ENCODE data around the gene SAMD4A. TPM values are rescaled to one million over a fixed set of nuclear protein-coding genes. Genes with fewer than 3 reads are reported as not detected.
"Not testable (repeated sequence)": the region's sequence is repeated elsewhere in the genome, so short reads cannot be mapped to it uniquely, and the experiment has no call there.

SAMD4A gene
- total RNA-seq, 2 donors from 2014 or later: 11.2 to 15.3 TPM

- intact Hi-C loops (cut with DNase I): no loop called here
- TF ChIP-seq POLR2A (IDR thresholded peaks at IDR 0.05): no peak
- no peak for TF ChIP-seq CTCF (IDR thresholded peaks at IDR 0.05)
- 79 to 87% methylated on average over 3 of the region's 3 CpGs for WGBS, 2 donors
Measured at GRCh38 chr14:54617467-54617866, 50.5 kb downstream of the SAMD4A start.

GRCh38 chr14:54621686-54622085 is 54.8 kb downstream of the SAMD4A start:
- no peak for DNase-seq
- H3K4me1 ChIP-seq: no peaks in the 10 kb centered on the region
- no peaks in the 10 kb centered on the region for H3K9me3 ChIP-seq
- H3K27me3 ChIP-seq: no peaks in the 10 kb centered on the region
- H3K27ac ChIP-seq: no peak overlapping the region
- no peaks in the 10 kb centered on the region for H3K36me3 ChIP-seq (replicated peaks in 1 of 2; ENCODE audit: insufficient read depth in 1 of 2, low read depth in 2 of 2)
- no peak overlapping the region for H3K4me3 ChIP-seq
- no peak for ATAC-seq
- TF ChIP-seq POLR2A (IDR thresholded peaks at IDR 0.05) (no peak), CTCF (IDR thresholded peaks at IDR 0.05) (no peak)
- intact Hi-C loops (cut with DNase I): no loop called here

More at GRCh38 chr14:54617467-54617866, 50.5 kb downstream of the SAMD4A start:
- H3K27me3 ChIP-seq: no peaks in the 10 kb centered on the region
- no peak overlapping the region for H3K4me3 ChIP-seq
- ATAC-seq: no peak
- H3K36me3 ChIP-seq (replicated peaks in 1 of 2; ENCODE audit: insufficient read depth in 1 of 2, low read depth in 2 of 2): no peaks in the 10 kb centered on the region
- no peaks in the 10 kb centered on the region for H3K4me1 ChIP-seq
- no peak overlapping the region for H3K27ac ChIP-seq
- no peak for DNase-seq
- no peaks in the 10 kb centered on the region for H3K9me3 ChIP-seq

- DNase-seq (no peak), ATAC-seq (no peak)
- H3K4me1 ChIP-seq: no peaks in the 10 kb centered on the region
- H3K27ac ChIP-seq: no peak overlapping the region
- H3K36me3 ChIP-seq (replicated peaks in 1 of 2; ENCODE audit: insufficient read depth in 1 of 2, low read depth in 2 of 2): no peaks in the 10 kb centered on the region
- 88 to 94% methylated on average over 9 of the region's 9 CpGs for WGBS, 2 donors
- H3K4me3 ChIP-seq: no peak overlapping the region
- TF ChIP-seq CTCF (IDR thresholded peaks at IDR 0.05): no peak
- no peak for TF ChIP-seq POLR2A (IDR thresholded peaks at IDR 0.05)
- H3K27me3 ChIP-seq: no peaks in the 10 kb centered on the region
- intact Hi-C loops (cut with DNase I): no loop called here
- no peaks in the 10 kb centered on the region for H3K9me3 ChIP-seq
Measured at GRCh38 chr14:54622192-54622958, 55.4 kb downstream of the SAMD4A start.

GRCh38 chr14:54623279-54624004 is 56.5 kb downstream of the SAMD4A start:
- 77 to 100% methylated on average over 1 of the region's 1 CpG for WGBS, 2 donors
- no peaks in the 10 kb centered on the region for H3K36me3 ChIP-seq (replicated peaks in 1 of 2; ENCODE audit: insufficient read depth in 1 of 2, low read depth in 2 of 2)
- DNase-seq (no peak), ATAC-seq (no peak)
- no peaks in the 10 kb centered on the region for H3K27me3 ChIP-seq
- H3K9me3 ChIP-seq: no peaks in the 10 kb centered on the region
- TF ChIP-seq POLR2A (IDR thresholded peaks at IDR 0.05) (no peak), CTCF (IDR thresholded peaks at IDR 0.05) (no peak)
- intact Hi-C loops (cut with DNase I): no loop called here
- H3K4me1 ChIP-seq: no peaks in the 10 kb centered on the region
- no peak overlapping the region for H3K27ac ChIP-seq
- no peak overlapping the region for H3K4me3 ChIP-seq

- H3K4me1 ChIP-seq; H3K36me3 ChIP-seq (replicated peaks in 1 of 2; ENCODE audit: insufficient read depth in 1 of 2, low read depth in 2 of 2); ATAC-seq; H3K27ac ChIP-seq; H3K9me3 ChIP-seq; intact Hi-C loops (cut with DNase I); H3K27me3 ChIP-seq; H3K4me3 ChIP-seq; DNase-seq: not testable (repeated sequence)
- 88 to 89% methylated on average over 19 of the region's 19 CpGs for WGBS, 2 donors
Measured at GRCh38 chr14:54624005-54624358, 57.1 kb downstream of the SAMD4A start.
